DOHH2 (cell line): ENCODE measurements around the gene TMEM72.

ENCODE experiments used
- CTCF ChIP-seq: fragments of 200-600 bp; sonication (generic); IDR thresholded peaks from one replicate; pipeline ENCODE4 v1.5.1; 2014; ENCODE audit warnings: antibody characterized with exemption, mild to moderate bottlenecking, low read depth, low read length; ENCODE audit not compliant: poor library complexity, severe bottlenecking
- EZH2phosphoT487 ChIP-seq: fragments of 200-600 bp; sonication (generic); IDR thresholded peaks from 2 replicates; pipeline ENCODE4 v1.6.1; 2017; ENCODE audit warnings: borderline replicate concordance, mild to moderate bottlenecking, antibody characterized with exemption, low read length, moderate library complexity, mixed read lengths

GRCh38 chr10:44958196-44958897 lies 47.2 kb downstream of the TMEM72 start:
- TF ChIP-seq CTCF (no peak), EZH2phosphoT487 (no peak)
